OCI-LY1 (cell line): ENCODE data around the gene ITCH.

Experiments used
- CTCF ChIP-seq: fragments of 200-600 bp; sonication (generic), shearing (Covaris generic); IDR thresholded peaks from 2 replicates; pipeline ENCODE4 v1.5.1; 2017; ENCODE audit warnings: mild to moderate bottlenecking, antibody characterized with exemption, low read length, moderate library complexity, mixed read lengths
- EZH2 ChIP-seq: fragments of 200-600 bp; sonication (generic), shearing (Covaris generic); IDR thresholded peaks from 2 replicates; pipeline ENCODE4 v1.8.0; 2017; ENCODE audit warnings: borderline replicate concordance, mixed run types, mild to moderate bottlenecking, antibody characterized with exemption, low read length, moderate library complexity, mixed read lengths

GRCh38 chr20:34407962-34408474 lies 44.9 kb downstream of the ITCH start:
- TF ChIP-seq CTCF: no peak
- TF ChIP-seq EZH2: no peak
